ENCODE results near the gene CMC2.

- TF ChIP-seq CTCF (IDR thresholded peaks at IDR 0.05) (no peak), POLR2A (IDR thresholded peaks at IDR 0.05) (no peak)
Measured at GRCh38 chr16:81018496-81018895, 11.8 kb upstream of the CMC2 start.

All from testis (tissue), 2 donors.